Panc1 (cell line): Measurements from ENCODE around the gene CLASRP. TPM values are rescaled to one million over a fixed set of nuclear protein-coding genes. Genes with fewer than 3 reads are reported as not detected.

Source experiments
- ATAC-seq: fragments of 200-7000 bp; cut with Tn5 transposase; 2 replicates; pipeline ENCODE4 v1.9.1; 2020; ENCODE audit warnings: mild to moderate bottlenecking, moderate library complexity
- BruUV-seq: library from RNA; stranded (reverse); fragments of 400-500 nt; replicated peaks from 2 replicates; lab custom pipeline; 2021; lab: Mats Ljungman, UMichigan
- CTCF ChIA-PET: fragments of 300-600 bp; sonication (Branson Sonifier 250); formaldehyde crosslinking; loops from one replicate; lab custom pipeline; 2022; ENCODE audit warnings: antibody characterized with exemption; lab: Charles Lee
- POLR2A ChIA-PET: fragments of 300-600 bp; sonication (Branson Sonifier 250); formaldehyde crosslinking; loops from one replicate; lab custom pipeline; 2022; ENCODE audit warnings: antibody characterized with exemption; lab: Charles Lee
- DNase-seq: peaks from one replicate; pipeline ENCODE4 v3.0.0-alpha.2; 2010; ENCODE audit warnings: low read depth, low spot score
- H3K27ac ChIP-seq: 2 replicates; pipeline ENCODE4 v1.5.1; 2011; ENCODE audit warnings: mild to moderate bottlenecking, low read length, inconsistent platforms
- H3K27me3 ChIP-seq: fragments of 200-500 bp; sonication (Bioruptor generic); 2 replicates; pipeline ENCODE4 v1.6.0; 2014; ENCODE audit warnings: low read length, inconsistent platforms; ENCODE audit not compliant: control insufficient read depth, insufficient read depth
- H3K36me3 ChIP-seq: fragments of 200-500 bp; sonication (Bioruptor generic); 2 replicates; pipeline ENCODE4 v1.5.1; 2014; ENCODE audit warnings: inconsistent platforms, mild to moderate bottlenecking, low read length, moderate library complexity; ENCODE audit not compliant: control insufficient read depth, insufficient read depth
- H3K4me1 ChIP-seq: 2 replicates; pipeline ENCODE4 v1.5.1; 2011; ENCODE audit warnings: inconsistent platforms, mild to moderate bottlenecking, low read length, moderate library complexity; ENCODE audit not compliant: control insufficient read depth, insufficient read depth
- H3K4me3 ChIP-seq, 2 experiments: 2 replicates each; pipeline ENCODE4 v1.5.1; 2011 to 2012; ENCODE audit warnings: low read depth in 2 of 2, low read length in 2 of 2, mild to moderate bottlenecking in 2 of 2, inconsistent platforms in 1 of 2, moderate library complexity in 1 of 2
- H3K9me3 ChIP-seq: fragments of 200-500 bp; sonication (Bioruptor generic); 2 replicates; pipeline ENCODE4 v1.5.1; 2014; ENCODE audit warnings: low read depth, mild to moderate bottlenecking, inconsistent platforms, low read length, moderate library complexity; ENCODE audit not compliant: control insufficient read depth, insufficient read depth
- POLR2AphosphoS5 ChIP-seq: IDR thresholded peaks from 2 replicates; pipeline ENCODE4 v1.6.1; 2012; ENCODE audit warnings: mild to moderate bottlenecking, low read depth, low read length, moderate library complexity
- REST ChIP-seq, 2 experiments: IDR thresholded peaks; 2 replicates each; pipeline ENCODE4 v1.6.1; 2011 to 2012; ENCODE audit warnings: low read depth in 2 of 2, control low read depth in 1 of 2, low read length in 1 of 2, mild to moderate bottlenecking in 1 of 2, moderate library complexity in 1 of 2; ENCODE audit not compliant: insufficient read depth in 1 of 2
- SIN3A ChIP-seq: IDR thresholded peaks from 2 replicates; pipeline ENCODE4 v1.6.1; 2012; ENCODE audit warnings: low read depth, mild to moderate bottlenecking, low read length, moderate library complexity, borderline replicate concordance; ENCODE audit not compliant: insufficient read depth
- TCF7L2 ChIP-seq: IDR thresholded peaks from 2 replicates; pipeline ENCODE4 v1.6.1; 2011; ENCODE audit warnings: mild to moderate bottlenecking, low read depth, low read length, inconsistent platforms
- in situ Hi-C: cut with HindIII; loops from 2 replicates; pipeline ENCODE4 v1.10.0; 2016; ENCODE audit warnings: low sequenced_read_pairs, low pct_unique_long_range_greater_than_20kb
- intact Hi-C: fragments of 100-400 bp; cut with micrococcal nuclease; formaldehyde crosslinking; loops from one replicate; pipeline ENCODE4 v1.10.0; 2022; ENCODE audit not compliant: unreplicated experiment
- total RNA-seq: library from RNA; stranded (reverse); gene quantifications from one replicate; pipeline ENCODE4 v1.2.1, GENCODE V29; 2021; ENCODE audit not compliant: unreplicated experiment
- TF ChIP-seq, protein P1 (sequence below): fragments of 450-650 bp; IDR thresholded peaks from 2 replicates; pipeline ENCODE4 v1.5.1; 2017; ENCODE audit warnings: mild to moderate bottlenecking

The CLASRP gene
- total RNA-seq, 1 experiment from 2014 or later: 72.4 TPM

GRCh38 chr19:45030825-45031224, 8.0 kb upstream of the CLASRP start:
- Histone ChIP-seq H3K27me3 (no peaks in the 10 kb centered on the region), H3K9me3 (no peaks in the 10 kb centered on the region), H3K27ac (no peak overlapping the region), H3K36me3 (no peaks in the 10 kb centered on the region), H3K4me1 (no peaks in the 10 kb centered on the region), H3K4me3 (no peak overlapping the region)
- CTCF ChIA-PET: no interaction called here
- intact Hi-C loops (no loop called here), in situ Hi-C loops (no loop called here)
- TF ChIP-seq, protein P1, sequence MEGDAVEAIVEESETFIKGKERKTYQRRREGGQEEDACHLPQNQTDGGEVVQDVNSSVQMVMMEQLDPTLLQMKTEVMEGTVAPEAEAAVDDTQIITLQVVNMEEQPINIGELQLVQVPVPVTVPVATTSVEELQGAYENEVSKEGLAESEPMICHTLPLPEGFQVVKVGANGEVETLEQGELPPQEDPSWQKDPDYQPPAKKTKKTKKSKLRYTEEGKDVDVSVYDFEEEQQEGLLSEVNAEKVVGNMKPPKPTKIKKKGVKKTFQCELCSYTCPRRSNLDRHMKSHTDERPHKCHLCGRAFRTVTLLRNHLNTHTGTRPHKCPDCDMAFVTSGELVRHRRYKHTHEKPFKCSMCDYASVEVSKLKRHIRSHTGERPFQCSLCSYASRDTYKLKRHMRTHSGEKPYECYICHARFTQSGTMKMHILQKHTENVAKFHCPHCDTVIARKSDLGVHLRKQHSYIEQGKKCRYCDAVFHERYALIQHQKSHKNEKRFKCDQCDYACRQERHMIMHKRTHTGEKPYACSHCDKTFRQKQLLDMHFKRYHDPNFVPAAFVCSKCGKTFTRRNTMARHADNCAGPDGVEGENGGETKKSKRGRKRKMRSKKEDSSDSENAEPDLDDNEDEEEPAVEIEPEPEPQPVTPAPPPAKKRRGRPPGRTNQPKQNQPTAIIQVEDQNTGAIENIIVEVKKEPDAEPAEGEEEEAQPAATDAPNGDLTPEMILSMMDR: no peak
- TF ChIP-seq TCF7L2 (no peak), REST (IDR thresholded peaks at IDR 0.05; ENCODE audit: insufficient read depth in 1 of 2, low read depth in 2 of 2, low read length in 1 of 2) (no peak), SIN3A (no peak), POLR2AphosphoS5 (no peak)
- ATAC-seq: no peak
- POLR2A ChIA-PET: interaction anchor here (0.5 kb wide), 1 partner anchor 187 kb away, joined by 3 read pairs; no protein-coding TSS in a partner anchor
- DNase-seq: no peak
- no TSS peak for BruUV-seq

GRCh38 chr19:45032421-45032820, 6.4 kb upstream of the CLASRP start:
- H3K27me3 ChIP-seq: no peaks in the 10 kb centered on the region
- BruUV-seq: no TSS peak
- no peak for TF ChIP-seq TCF7L2
- TF ChIP-seq, protein P1: no peak
- TF ChIP-seq REST (IDR thresholded peaks at IDR 0.05; ENCODE audit: insufficient read depth in 1 of 2, low read depth in 2 of 2, low read length in 1 of 2): no peak
- no peak for TF ChIP-seq POLR2AphosphoS5
- no peak for TF ChIP-seq SIN3A
- ChIA-PET POLR2A (no interaction called here), CTCF (no interaction called here)
- in situ Hi-C loops (no loop called here), intact Hi-C loops (no loop called here)
- no peak overlapping the region for H3K4me3 ChIP-seq
- DNase-seq (no peak), ATAC-seq (no peak)
- H3K4me1 ChIP-seq: no peaks in the 10 kb centered on the region
- H3K9me3 ChIP-seq: no peaks in the 10 kb centered on the region
- no peak overlapping the region for H3K27ac ChIP-seq
- H3K36me3 ChIP-seq: no peaks in the 10 kb centered on the region
